Ovary (tissue), 3 donors: ENCODE results near the gene PHKA2.

Experiments
- CTCF ChIP-seq, 3 donors: fragments of 450-650 bp in 2 of 3; fragments of 200-600 bp in 1 of 3; IDR thresholded peaks; one replicate each; pipeline versions ENCODE4 v1.5.1 to v1.8.0; 2016 to 2022; ENCODE audit warnings: antibody characterized with exemption in 3 of 3, mild to moderate bottlenecking in 1 of 3
- POLR2A ChIP-seq: fragments of 450-650 bp; IDR thresholded peaks from one replicate; pipeline ENCODE4 v1.6.1; 2017; ENCODE audit warnings: antibody characterized with exemption, mild to moderate bottlenecking, moderate library complexity
- donor health status: DM: no; HTN: no; CAD: no.

GRCh38 chrX:18890724-18891547 lies 93.0 kb downstream of the PHKA2 start:
- no peak for TF ChIP-seq CTCF (IDR thresholded peaks at IDR 0.05)
- no peak for TF ChIP-seq POLR2A
